ENCODE results near the gene AHRR.

The AHRR gene

DNA sequence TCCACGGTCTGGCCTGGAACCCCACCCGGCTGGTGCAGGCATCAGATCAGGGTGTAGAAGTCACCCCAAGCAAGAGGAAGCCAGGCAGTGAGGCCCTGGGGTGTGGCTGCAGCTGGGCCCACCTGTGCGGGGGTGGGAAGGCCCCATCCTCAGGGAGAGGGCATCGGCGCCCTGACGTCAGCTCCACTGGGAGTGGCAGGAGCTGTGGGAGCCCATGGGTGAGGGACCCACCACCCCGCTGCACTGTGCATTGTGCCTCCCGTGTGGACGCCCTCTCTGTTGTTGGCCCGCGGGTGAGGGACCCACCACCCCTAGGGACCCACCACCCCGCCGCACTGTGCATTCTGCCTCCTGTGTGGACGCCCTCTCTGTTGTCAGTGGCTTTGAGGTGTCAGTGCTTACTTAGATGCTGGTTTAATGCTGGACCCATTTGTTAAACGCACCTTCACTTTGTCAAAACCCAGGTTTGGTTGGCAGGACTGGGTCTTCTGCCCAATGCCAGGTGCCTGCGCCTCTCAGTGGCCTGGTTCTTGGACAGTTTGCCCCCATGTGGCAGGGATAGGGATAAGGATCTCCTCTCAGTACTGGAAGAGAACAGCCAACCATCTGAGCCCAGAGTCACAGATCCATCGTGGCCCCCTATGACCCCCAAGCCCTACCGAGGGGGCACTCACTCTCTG, 114.6 kb downstream of the AHRR start:
- in situ Hi-C loops (cut with MboI; ENCODE audit: low sequenced_read_pairs) = loop anchor here (10.0 kb wide), 2 partner anchors 91 to 121 kb away; no protein-coding TSS in a partner anchor

DNA sequence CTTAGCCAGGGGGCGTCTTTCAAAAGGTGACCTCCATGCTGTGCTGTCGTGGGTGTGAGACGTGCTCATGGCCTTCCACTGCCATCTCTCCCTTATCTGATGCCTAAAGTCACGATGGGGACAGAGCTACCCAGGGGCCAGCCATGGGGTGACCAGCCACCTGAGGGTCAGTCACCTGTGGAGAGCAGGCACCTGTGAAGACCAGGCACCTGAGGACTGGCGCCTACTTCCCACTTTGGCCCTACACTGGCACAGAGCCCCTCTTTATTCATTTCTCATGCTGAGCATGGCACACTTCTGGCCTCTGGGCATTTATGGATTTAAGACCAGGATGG, 115.1 kb downstream of the AHRR start:
- in situ Hi-C loops (cut with MboI; ENCODE audit: low sequenced_read_pairs) = loop anchor here (10.0 kb wide), 2 partner anchors 92 to 122 kb away; no protein-coding TSS in a partner anchor

GRCh38 chr5:437281-437771, 115.8 kb downstream of the AHRR start:
- in situ Hi-C loops (cut with MboI; ENCODE audit: low sequenced_read_pairs) = loop anchor here (10.0 kb wide), 2 partner anchors 93 to 123 kb away; no protein-coding TSS in a partner anchor

- in situ Hi-C loops (cut with MboI; ENCODE audit: low sequenced_read_pairs) = loop anchor here (10.0 kb wide), 2 partner anchors 94 to 124 kb away; no protein-coding TSS in a partner anchor
These were observed 117.0 kb downstream of the AHRR start for GRCh38 chr5:438481-438981.

DNA sequence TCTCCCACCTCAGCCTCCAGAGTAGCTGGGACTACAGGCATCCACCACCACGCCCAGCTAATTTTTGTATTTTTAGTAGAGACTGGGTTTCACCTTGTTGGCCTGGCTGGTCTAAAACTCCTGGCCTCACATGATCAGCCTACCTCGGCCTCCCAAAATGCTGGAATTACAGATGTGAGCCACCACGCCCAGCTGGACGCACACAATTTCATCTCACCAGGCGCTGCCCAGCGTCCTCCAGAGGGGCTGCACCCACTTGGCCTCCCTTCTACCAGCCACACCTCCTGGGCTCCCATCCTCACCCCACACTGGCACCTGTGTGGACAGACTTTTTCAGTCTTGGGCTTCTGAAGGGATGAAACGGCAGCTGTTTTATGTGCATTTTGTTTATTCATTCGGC, 117.7 kb downstream of the AHRR start:
- in situ Hi-C loops (cut with MboI; ENCODE audit: low sequenced_read_pairs) = loop anchor here (10.0 kb wide), 2 partner anchors 94 to 124 kb away; no protein-coding TSS in a partner anchor

GRCh38 chr5:439636-440035, 118.1 kb downstream of the AHRR start:
- in situ Hi-C loops (cut with MboI; ENCODE audit: low sequenced_read_pairs) = loop anchor here (10.0 kb wide), 2 partner anchors 95 to 125 kb away; no protein-coding TSS in a partner anchor

DNA sequence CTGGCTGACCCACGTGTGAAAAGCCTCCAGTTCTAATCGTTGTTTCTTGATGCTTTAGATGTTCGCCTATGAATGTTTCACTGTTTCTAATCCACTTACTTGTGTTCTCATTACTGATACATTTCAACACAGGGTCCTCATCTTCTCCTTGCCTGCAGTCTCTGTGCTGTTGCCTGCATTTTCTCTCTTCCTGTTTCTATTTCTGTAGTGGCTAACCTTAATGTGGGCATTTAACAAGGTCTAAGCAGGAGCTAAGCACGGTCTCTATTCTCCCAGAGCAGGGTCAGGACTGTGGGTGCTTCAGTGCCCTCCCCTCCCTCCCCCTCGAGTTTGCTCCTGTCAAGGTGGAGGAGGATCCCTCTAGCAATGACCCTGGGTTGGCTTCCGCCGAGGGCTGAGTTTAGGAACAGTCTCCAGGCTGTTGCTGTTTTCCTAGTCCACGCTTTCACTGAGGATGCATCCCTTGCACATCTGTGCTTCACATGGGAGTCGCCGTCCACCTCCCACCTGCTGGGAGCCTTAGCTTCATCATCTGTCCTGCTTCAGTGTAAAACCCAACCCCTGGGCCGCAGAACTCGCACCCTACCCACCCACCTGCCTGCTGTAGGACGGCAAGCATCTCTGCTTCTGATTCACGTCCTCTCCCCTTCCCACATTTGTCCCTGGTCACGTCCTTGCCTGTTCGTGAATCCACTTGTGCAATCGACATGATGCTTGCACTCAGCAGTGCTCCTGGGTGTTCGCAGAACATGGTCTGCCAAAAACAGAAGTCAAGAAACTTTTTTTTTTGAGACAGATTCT, 119.1 kb downstream of the AHRR start:
- in situ Hi-C loops (cut with MboI; ENCODE audit: low sequenced_read_pairs) = no loop called here

DNA sequence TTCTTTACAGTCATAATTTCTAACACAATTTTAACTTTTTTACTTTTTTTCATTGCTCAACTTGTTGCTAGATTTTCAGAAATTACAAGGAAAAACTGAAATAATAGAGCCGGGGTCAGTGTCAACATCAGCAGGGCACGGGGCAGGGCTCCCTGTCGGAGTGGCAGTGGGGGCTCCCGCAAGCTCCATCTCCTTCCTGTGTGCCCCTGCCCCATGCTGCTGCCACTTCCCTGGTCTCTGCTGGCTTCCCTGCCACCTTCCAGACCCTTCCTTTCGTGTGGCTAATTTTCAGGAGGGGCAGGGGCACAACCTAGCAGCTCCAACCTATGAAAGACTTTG, 120.5 kb downstream of the AHRR start:
- in situ Hi-C loops (cut with MboI; ENCODE audit: low sequenced_read_pairs) = no loop called here

DNA sequence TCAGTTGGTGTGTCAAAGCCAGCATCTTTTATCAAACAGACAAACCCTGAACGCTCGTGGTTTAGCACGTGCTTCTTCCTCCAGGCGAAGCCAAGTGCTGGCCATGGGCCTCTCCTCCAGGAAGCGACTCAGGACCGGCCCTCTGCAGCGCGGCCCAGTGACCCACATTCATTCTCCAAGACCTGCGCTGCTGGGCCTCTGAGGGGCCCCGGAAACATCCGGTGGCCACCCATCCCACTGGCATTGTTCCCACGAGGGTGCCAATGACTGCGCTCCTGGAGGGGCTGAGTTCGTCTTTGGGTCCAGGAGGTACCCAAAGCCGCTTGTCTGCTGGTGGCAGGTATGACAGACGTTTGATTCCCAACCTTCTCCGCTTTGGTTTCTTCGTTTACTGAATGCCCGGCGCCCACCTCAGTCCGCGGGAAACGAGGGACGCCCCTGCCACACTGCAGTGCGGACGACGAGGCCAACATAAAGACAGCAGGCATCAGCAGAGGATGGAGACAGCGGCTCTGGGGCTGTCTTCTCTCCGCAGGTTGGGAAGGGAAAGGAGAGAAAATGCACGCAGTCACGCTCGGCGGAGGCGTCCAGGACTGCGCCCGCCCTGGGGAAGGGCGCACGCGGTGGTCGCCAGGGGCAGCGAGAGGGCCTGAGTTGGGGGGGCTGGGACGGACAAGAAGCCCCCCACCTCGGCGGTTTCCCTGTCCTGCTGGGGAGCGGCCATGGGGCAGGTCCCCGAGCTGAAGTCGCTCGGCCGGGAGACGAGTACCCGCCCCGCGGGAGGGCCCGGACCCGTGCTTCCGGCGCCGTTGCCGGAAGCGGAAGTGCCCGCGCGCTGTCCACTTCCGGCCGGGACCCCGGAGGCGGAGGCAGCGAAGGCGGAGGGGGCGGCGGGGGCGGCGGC, 121.1 kb downstream of the AHRR start, which contains the start of gene EXOC3:
EXOC3 (plus strand) TSS at position 842 of the 904 bp plus-strand sequence. CDS start 3,030 bp downstream, outside the sequence.
- in situ Hi-C loops (cut with MboI; ENCODE audit: low sequenced_read_pairs) = no loop called here

DNA sequence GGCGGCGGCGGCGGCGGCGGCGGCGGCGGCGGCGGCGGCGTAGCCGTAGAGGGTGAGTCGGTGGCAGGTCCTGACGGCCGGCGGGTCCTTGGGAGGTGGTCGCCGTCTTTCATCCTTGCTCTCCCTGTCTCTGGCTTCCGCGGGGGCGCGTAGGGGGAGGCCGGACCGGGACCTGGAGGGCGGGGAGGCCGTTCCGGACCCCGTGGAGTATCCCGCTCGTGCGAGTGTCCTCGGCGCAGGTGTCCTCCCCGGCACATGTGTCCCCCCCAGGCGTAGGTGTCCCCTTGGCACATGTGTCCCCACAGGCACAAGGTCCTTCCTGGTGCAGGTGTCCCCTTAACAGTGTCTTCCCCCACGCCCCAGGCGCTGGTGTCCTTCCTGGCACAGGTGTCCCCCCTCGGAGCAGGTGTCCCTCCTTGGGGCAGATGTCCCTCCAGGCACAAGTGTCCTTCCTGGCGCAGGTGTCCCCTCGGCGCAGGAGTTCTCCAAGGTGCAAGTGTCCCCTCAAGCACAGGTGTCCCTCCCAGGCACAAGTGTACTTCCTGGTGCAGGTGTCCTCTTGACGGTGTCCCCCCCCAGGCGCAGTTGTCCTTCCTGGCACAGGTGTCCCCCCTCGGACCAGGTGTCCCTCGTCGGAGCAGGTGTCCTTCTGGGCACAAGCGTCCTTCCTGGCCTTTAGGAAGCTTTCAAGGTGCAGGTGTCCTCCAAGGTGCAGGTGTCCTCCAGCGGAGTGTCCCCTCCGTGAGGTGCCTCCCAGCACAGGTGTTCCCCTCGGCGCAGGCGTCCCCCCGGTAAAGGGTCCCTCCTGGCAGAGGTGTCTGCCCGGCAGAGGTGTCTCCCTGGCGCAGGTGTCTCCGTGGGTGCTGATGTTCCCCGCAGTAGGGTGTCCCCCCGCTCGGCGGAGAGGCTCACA, 122.0 kb downstream of the AHRR start:
- in situ Hi-C loops (cut with MboI; ENCODE audit: low sequenced_read_pairs) = no loop called here

GRCh38 chr5:444226-444625, 122.7 kb downstream of the AHRR start:
- in situ Hi-C loops (cut with MboI; ENCODE audit: low sequenced_read_pairs) = no loop called here

- in situ Hi-C loops (cut with MboI; ENCODE audit: low sequenced_read_pairs) = no loop called here
These were observed 124.1 kb downstream of the AHRR start for GRCh38 chr5:445591-445990.

GRCh38 chr5:446066-446882, 124.8 kb downstream of the AHRR start:
- in situ Hi-C loops (cut with MboI; ENCODE audit: low sequenced_read_pairs) = no loop called here

- in situ Hi-C loops (cut with MboI; ENCODE audit: low sequenced_read_pairs) = no loop called here
These were observed 125.4 kb downstream of the AHRR start for GRCh38 chr5:446883-447263.

DNA sequence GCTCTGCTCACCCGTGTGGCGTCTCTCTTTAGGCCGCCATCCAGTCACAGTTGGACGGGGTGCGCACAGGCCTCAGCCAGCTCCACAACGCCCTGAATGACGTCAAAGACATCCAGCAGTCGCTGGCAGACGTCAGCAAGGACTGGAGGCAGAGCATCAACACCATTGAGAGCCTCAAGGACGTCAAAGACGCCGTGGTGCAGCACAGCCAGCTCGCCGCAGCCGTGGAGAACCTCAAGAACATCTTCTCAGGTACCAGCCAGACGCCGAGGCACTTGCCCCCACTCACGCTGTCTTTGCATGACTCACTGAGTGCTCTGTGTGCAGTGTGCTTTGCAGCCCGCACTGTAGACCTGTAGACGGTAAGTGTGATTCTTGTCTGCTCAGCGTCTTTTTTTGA, 126.0 kb downstream of the AHRR start:
- in situ Hi-C loops (cut with MboI; ENCODE audit: low sequenced_read_pairs) = no loop called here

DNA sequence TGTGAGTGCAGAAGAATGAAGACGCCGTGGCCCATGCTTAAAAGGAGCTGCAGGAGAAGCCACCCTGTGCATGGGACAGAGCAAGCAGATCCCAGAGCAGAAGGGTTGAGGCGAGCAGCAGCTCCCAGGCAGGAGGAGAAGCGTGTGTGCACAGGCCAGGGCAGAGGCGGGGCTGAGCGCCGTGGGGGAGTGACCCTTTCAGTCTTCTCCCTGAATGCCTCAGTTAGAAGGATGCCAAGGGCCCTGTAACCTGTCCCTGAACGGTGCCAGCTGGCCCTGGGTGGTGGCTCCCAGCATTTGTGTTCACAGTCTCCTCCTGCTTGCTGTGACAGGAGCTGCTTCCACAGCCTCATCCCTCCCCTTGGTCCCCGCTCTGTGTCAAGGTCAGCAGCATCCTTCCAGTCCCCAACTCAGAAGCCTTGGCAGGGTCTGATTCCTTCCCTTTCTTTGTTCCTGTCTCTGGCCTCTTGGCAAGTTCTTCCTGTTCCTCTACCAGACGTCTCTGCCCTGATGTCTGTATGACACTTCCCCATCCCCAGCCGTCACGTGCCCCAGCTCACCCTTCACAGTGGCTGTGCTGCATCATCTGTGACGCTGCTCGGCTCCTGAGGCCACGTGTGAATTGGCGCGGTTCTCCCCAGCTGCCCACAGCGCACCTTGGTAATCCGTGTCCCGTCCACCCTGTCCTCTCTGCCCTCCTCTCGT, 126.7 kb downstream of the AHRR start:
- in situ Hi-C loops (cut with MboI; ENCODE audit: low sequenced_read_pairs) = no loop called here

DNA sequence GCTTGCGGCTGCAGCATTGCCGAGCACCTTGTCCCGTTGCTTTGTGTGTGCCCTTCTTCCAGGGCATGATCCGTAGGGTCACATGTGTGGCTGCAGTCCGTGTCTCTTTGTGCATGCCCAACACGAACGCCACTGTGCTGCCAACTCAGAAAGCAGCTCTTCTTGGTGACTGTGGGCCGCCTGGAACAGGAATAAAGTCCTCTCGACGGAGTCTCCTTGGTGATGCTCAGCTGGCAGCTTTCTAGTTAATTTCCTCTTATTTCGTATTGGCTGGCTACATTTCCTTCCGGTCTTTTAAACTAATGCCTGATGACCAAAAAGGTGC, 127.2 kb downstream of the AHRR start:
- in situ Hi-C loops (cut with MboI; ENCODE audit: low sequenced_read_pairs) = no loop called here

DNA sequence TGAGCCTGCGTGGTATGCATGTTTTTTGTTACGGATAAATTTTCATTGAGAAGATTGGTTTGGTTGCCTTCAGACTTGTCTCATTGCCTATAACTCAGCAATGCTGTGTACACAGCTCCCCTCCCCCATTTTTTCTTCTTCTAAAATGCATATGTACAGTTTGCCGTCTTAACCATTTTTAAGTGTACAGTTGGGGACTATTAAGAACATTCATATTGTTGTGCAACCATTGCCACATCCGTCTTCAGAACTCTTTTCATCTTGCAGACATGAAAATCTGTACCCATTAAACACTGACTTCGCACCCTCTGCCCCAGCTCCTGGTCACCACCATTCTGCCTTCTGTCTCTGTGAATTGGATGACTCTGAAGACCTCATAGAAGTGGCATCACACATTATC, 127.6 kb downstream of the AHRR start:
- in situ Hi-C loops (cut with MboI; ENCODE audit: low sequenced_read_pairs) = no loop called here

Measured in HL-60/S4 treated with phorbol 12-myristate 13-acetate at 8.2 ng/mL for 4 days and 3 days (cell line).